C1 segment of cervical spinal cord (tissue), 14 donors: ENCODE results near the gene TBC1D22A.

Source experiments
- DNase-seq, 14 donors: peaks; one replicate each; lab custom pipeline; 2025; lab: John Stamatoyannopoulos, UW

TBC1D22A gene

DNA sequence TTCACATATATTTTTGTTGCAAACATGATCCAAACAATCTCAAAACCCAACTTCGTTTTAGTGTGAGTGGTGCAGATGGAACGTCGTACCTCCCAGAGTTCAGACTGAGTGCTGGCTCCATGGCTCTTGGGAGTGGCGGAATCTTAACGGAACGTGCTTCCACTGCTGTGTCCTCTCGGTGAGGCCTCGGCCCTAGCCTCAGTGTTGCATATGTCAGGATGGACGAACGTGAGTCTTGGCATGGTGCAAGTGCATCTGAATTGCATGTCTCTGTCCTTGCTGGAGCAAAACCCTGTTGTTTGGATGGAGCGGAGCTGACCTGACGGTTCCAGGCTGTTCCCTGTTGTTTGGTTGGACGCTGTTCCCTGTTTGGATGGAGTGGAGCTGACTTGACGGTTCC lies 306.8 kb downstream of the TBC1D22A start:
- DNase-seq = no peak

- DNase-seq = no peak
Observed at GRCh38 chr22:47071078-47071806, 308.8 kb downstream of the TBC1D22A start.

- DNase-seq = no peak
Observed at GRCh38 chr22:47071807-47072641, 309.6 kb downstream of the TBC1D22A start.

DNA sequence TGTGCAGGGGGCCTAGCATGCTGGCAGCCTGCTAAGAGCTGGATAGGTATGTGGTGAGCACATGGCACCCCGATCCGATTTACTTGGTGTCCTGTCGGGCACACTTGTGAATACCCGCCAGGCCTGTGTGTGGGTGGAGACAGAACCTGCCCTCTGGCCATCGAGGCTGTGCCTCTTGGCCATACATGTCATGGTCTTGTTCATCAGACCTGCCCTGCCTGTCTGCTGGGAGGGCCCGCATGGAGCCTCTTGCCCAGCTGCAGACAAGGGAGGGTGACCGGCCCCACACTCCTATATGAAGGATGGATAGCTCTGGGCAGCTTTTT lies 310.2 kb downstream of the TBC1D22A start:
- DNase-seq = no peak

DNA sequence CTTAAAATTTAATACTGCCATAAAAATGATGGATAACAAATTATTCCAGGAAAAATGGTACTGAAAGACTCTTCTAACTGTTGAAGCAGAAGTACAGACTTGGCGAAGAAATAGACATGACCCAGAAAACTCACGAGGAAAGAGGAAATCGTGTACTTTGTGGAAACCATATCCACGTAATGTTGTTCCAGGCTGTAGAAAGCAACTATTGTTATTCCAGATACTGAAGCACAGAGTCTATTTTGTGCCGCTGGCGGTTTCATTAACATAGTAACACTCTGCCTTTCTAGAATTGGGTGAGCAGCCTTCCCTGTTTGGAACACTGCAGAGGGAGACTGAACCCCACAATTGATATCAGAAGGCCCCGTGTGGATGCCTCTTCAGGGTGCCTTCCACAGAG lies 310.6 kb downstream of the TBC1D22A start:
- DNase-seq = peak in 2 of 14 donors; percentile 9 to 24

GRCh38 chr22:47074105-47074504 lies 311.7 kb downstream of the TBC1D22A start:
- no peak for DNase-seq

DNA sequence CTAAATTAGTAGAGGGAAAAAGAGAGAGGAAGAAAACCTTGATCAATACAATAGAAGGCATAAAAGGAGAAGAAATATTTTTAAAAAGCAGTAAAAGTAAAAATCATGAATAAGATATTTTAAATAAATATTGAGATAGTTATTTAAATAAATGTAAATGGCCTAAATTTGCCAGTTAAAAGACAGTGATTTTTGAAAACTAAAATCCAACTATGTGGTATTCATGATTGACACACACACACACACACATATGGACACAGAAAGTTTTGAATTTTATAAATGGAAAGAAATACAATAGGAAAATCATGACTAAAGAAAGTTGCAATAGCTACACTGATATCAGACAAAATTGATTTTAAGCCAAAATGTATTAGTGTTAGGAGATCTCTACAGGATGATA lies 313.1 kb downstream of the TBC1D22A start:
- DNase-seq = no peak

GRCh38 chr22:47076758-47077157 lies 314.3 kb downstream of the TBC1D22A start:
- DNase-seq = no peak

DNA sequence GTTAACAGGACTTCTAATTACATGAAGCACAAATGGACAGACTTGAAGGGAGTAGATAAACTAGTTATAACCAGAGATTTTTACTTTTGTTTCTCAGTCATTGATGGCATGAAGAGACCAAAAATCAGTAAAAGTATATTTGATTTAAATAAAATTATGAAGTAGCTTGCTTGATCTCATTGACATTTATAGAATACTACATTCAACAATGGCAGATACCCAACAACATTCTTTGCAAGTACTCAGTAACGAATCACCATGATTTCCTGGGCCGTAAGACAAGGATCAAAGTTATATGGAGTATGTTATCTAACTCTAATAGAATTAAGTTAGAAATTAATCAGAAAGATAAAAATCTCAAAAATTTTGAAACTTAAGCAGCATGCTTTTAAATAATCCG lies 317.6 kb downstream of the TBC1D22A start:
- DNase-seq = no peak

- DNase-seq = no peak
Observed at GRCh38 chr22:47082505-47082904, 320.1 kb downstream of the TBC1D22A start.

DNA sequence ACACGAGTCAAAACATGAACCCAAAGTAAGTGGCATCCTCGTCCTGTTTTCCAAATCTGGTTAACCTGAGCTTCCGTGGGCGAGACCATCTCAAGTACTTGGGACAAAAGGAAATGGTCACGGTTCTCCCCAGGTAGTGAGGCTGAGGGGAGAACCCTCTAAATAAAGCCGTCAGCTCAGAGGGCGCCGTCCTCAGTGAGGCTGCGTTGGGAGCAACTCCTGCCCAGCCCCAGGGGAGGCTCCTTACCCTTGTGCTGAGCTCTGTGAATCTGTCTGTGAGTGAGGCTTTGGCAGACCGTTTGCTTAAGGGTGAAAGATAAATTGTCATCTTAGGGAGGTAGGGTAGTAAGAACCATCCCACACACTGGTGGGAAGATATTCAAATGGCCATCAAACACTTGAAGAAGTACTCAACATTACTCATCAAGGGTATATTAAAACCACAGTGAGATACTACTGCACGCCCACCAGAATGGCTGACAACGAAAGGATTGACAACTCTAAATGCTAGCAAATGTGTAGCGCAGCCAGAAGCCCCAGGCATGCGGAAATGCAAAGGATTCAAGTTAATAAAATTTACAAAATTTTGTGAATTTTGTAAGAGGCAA lies 321.0 kb downstream of the TBC1D22A start:
- DNase-seq = no peak

GRCh38 chr22:47084226-47084625 lies 321.8 kb downstream of the TBC1D22A start:
- no peak for DNase-seq

GRCh38 chr22:47086596-47087248 lies 324.3 kb downstream of the TBC1D22A start:
- peak in 1 of 14 donors; percentile 72 for DNase-seq

DNA sequence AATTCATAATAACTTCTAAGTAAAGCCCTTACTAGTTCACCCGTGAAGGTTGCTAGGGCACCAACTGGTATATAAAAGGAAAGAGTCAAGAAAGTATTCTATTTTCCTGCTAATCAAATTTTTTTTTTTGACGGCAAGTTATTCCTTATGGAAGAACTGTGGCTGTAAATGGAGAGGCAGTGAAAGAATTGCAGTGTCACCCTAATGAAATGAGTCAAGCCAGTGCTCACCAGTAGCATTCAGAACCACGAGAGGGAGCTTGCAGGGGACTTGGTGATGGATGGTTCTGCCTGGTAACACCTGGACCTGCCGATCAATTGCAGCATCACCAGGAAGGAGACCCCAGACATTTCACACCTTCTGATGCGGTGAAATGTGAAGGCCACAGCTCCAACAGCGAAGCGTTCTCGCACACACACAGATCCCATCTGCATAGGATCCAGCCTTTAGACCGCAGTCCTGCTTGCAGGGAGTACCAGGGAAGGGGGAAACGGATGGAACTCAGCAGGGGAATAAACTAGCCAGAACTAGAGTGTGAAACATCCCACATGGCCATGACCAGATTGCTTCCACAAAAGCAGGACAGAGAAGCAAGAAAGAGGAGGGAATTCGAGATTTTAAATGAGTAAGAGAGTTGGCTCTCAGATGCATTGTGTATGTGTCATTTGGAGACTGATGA lies 326.2 kb downstream of the TBC1D22A start:
- peak in 1 of 14 donors; percentile 54 for DNase-seq

DNA sequence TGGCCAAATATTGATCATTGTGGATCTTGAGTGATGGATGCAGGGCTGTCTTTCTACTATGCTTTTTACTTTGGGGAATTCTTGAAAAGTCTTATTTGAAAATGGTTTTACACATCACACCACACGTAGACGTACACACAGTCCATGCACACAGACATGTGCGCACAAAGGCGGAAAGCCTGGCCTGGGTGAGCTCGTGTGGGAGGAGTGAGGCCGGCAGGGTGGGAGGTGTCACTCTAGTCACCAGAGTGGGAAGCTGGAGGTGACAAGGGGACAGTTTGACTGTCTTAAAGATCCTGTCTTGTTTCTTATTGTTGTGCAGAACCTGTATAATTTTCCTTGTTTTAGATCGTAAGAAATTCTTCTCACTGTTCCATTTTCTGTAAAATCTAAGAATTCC lies 326.9 kb downstream of the TBC1D22A start:
- DNase-seq = no peak

DNA sequence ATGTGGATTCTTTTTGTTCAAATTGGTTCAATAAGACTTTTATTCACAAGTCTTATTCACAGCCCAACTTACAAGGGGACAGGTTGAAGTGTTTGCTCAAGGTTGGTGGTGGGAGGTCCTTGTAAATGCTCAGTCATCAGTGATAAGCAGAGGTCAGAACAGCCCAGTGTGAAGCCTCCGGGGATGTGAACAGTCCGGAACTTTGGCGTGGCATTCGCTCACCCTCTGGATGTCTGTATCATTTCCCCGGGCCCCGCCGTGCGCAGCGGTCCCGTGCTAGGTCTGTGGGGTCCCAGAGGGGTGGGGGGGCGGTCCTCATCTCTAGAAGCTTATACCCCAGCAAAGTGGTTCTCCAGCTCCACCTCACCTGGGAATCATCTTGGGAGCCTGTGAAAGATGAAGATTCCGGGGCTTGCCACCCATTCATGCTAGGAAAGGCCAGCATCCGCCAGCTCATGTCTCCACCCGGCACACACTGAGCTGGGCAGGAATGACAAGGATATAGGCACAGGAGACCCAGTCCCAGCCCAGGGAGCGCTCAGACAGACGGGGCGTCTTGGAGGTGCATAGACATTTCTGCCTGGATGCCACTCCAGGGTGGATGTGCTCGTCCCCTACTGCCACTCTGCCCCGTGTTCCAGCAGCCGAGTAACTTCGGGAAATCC lies 327.5 kb downstream of the TBC1D22A start:
- DNase-seq = peak in 1 of 14 donors; percentile 2

- no peak for DNase-seq
Observed at GRCh38 chr22:47090591-47091245, 328.3 kb downstream of the TBC1D22A start.

GRCh38 chr22:47091246-47091651 lies 328.8 kb downstream of the TBC1D22A start:
- no peak for DNase-seq

DNA sequence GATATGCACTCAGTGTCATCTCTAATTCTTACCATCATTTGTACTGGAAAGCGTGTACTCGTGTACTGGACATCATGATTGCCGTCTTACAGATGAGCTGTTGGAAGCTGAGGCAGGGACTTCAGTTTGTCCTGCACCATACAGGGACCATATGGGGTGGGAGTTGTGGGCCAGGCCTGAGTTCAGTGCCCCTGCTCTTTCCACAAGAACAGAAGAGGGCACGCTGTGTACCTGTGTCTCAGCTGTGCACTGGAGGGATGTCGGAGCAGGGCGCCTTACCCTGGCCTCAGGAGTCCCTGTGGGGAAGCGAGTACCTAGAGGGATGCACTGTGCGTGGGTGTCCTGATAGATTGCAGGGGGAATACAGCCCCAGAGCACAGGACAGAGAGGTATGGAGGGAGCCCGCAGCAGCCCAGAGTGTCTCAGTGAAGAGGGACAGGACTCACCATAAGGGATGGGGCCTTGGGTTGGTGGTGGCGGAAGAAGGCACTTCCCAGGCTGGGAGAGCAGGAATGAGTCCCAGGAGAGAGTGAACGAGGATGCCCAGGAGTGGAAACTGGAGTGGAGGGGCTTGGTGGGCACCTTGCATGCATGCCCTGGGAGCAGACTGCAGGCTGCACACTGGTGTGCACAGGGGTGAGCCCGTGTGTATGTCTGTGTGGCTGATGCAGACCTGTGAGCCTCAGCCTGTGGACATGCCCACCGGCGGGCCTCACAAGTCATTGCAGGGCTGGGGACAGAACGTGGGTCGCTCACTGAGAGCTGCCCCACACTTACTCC lies 329.7 kb downstream of the TBC1D22A start:
- no peak for DNase-seq

DNA sequence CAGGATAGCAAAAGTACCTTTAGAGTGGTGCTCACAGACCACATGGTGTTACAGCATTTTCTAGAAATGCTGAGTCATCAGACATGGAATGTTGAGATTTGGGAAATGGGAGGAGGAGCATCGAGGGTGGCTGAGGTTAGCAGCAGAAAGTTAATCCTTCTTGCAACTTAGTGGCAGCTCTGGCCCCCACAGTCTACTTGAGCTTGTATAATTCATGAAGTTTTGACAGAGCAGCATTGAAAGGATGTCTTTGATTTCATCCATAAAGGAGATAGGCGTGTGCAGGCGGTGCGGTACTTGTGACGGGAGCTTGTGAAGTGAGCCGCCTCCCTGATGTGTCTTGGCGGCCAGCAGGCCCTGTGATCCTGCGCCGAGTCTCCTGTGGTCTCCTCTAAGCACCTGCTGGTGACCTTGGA lies 330.5 kb downstream of the TBC1D22A start:
- no peak for DNase-seq
